PC-9 (cell line): ENCODE data around the gene CYTH2. TPM values are rescaled to one million over a fixed set of nuclear protein-coding genes. Genes with fewer than 3 reads are reported as not detected.

ENCODE experiments used
- BruUV-seq: library from RNA; stranded (reverse); fragments of 400-500 nt; replicated peaks from 2 replicates; lab custom pipeline; 2021; lab: Mats Ljungman, UMichigan
- CTCF ChIA-PET: fragments of 300-600 bp; sonication (Branson Sonifier 250); formaldehyde crosslinking; loops from one replicate; lab custom pipeline; 2022; ENCODE audit warnings: antibody characterized with exemption; lab: Charles Lee
- POLR2A ChIA-PET: fragments of 300-600 bp; sonication (Branson Sonifier 250); formaldehyde crosslinking; loops from one replicate; lab custom pipeline; 2022; ENCODE audit warnings: antibody characterized with exemption; ENCODE audit not compliant: unreplicated experiment; lab: Charles Lee
- DNase-seq, 2 experiments: peaks; one replicate each; pipeline versions ENCODE4 v3.0.0 to v3.0.0-alpha.2; 2015 to 2022; ENCODE audit warnings: mixed read lengths in 1 of 2
- H2AFZ ChIP-seq: fragments of 200-600 bp; sonication (generic); 2 replicates; pipeline ENCODE4 v1.8.1; 2017; ENCODE audit warnings: antibody characterized with exemption
- H3F3A ChIP-seq: fragments of 200-600 bp; sonication (generic); 2 replicates; pipeline ENCODE4 v1.8.1; 2017; ENCODE audit warnings: antibody characterized with exemption, mild to moderate bottlenecking, low read depth; ENCODE audit not compliant: insufficient read depth
- H3K27ac ChIP-seq: fragments of 200-600 bp; sonication (generic); 2 replicates; pipeline ENCODE4 v1.6.1; 2016; ENCODE audit warnings: mixed run types
- H3K27me3 ChIP-seq: fragments of 200-600 bp; sonication (generic); 2 replicates; pipeline ENCODE4 v1.6.1; 2016; ENCODE audit warnings: low read depth, mixed run types; ENCODE audit not compliant: insufficient read depth
- H3K36me3 ChIP-seq: fragments of 200-600 bp; sonication (generic); 2 replicates; pipeline ENCODE4 v1.6.1; 2016; ENCODE audit warnings: low read depth, mixed run types
- H3K4me1 ChIP-seq: fragments of 200-600 bp; sonication (generic); replicated peaks from 2 replicates; pipeline ENCODE4 v1.6.1; 2016; ENCODE audit warnings: mixed run types; ENCODE audit not compliant: insufficient read depth
- H3K4me2 ChIP-seq: fragments of 200-600 bp; sonication (generic); 2 replicates; pipeline ENCODE4 v1.6.1; 2017; ENCODE audit warnings: mixed run types
- H3K4me3 ChIP-seq: fragments of 200-600 bp; sonication (generic); 2 replicates; pipeline ENCODE4 v1.6.1; 2016; ENCODE audit warnings: mixed run types
- H3K79me2 ChIP-seq: fragments of 200-600 bp; sonication (generic); 2 replicates; pipeline ENCODE4 v1.6.1; 2017; ENCODE audit warnings: low read depth, mixed run types
- H3K9me2 ChIP-seq: fragments of 200-600 bp; sonication (generic); 2 replicates; pipeline ENCODE4 v1.8.1; 2017; ENCODE audit warnings: mild to moderate bottlenecking; ENCODE audit not compliant: insufficient read depth
- H3K9me3 ChIP-seq: fragments of 200-600 bp; sonication (generic); 2 replicates; pipeline ENCODE4 v1.8.1; 2016; ENCODE audit warnings: low read depth; ENCODE audit not compliant: insufficient read depth
- H4K20me1 ChIP-seq: fragments of 200-600 bp; sonication (generic); 2 replicates; pipeline ENCODE4 v1.8.1; 2017; ENCODE audit not compliant: insufficient read depth
- CTCF ChIP-seq: fragments of 200-600 bp; sonication (generic); conservative IDR thresholded peaks from 2 replicates; pipeline ENCODE4 v1.6.1; 2017; ENCODE audit warnings: mixed run types, antibody characterized with exemption, mild to moderate bottlenecking, moderate library complexity
- EZH2 ChIP-seq: fragments of 200-600 bp; sonication (generic); IDR thresholded peaks from 2 replicates; pipeline ENCODE4 v1.8.0; 2017; ENCODE audit warnings: antibody characterized with exemption, low read depth
- intact Hi-C: fragments of 100-400 bp; cut with micrococcal nuclease; formaldehyde crosslinking; loops from one replicate; pipeline ENCODE4 v1.10.0; 2022; ENCODE audit not compliant: unreplicated experiment
- total RNA-seq: library from RNA; stranded (reverse); gene quantifications from 2 replicates; pipeline ENCODE4 v1.2.3, GENCODE V29; 2021

CYTH2 gene
- total RNA-seq, 1 experiment from 2014 or later = 74.4 TPM

GRCh38 chr19:48458016-48458415 is 11.2 kb upstream of the CYTH2 start:
- DNase-seq = no peak
- TF ChIP-seq CTCF (no peak), EZH2 (no peak)
- Histone ChIP-seq H3K79me2 (peaks cover 7% of the 10 kb centered on the region), H3K9me3 (no peaks in the 10 kb centered on the region), H2AFZ (no peak overlapping the region), H3K27ac (no peak overlapping the region), H3K27me3 (no peaks in the 10 kb centered on the region), H3K4me1 (no peaks in the 10 kb centered on the region), H4K20me1 (peaks cover 40% of the 10 kb centered on the region), H3K9me2 (no peaks in the 10 kb centered on the region), H3K36me3 (peaks cover 34% of the 10 kb centered on the region), H3F3A (peaks cover 25% of the 10 kb centered on the region), H3K4me3 (no peak overlapping the region), H3K4me2 (no peak overlapping the region)
- ChIA-PET CTCF (interaction anchor here (0.7 kb wide), 1 partner anchor 9 kb away, joined by 3 read pairs; no protein-coding TSS in a partner anchor), POLR2A (no interaction called here)
- intact Hi-C loops = no loop called here
- BruUV-seq = no TSS peak

- intact Hi-C loops = no loop called here
- Histone ChIP-seq H3K9me3 (no peaks in the 10 kb centered on the region), H3K4me3 (no peak overlapping the region), H3K79me2 (no peaks in the 10 kb centered on the region), H4K20me1 (peaks cover 16% of the 10 kb centered on the region), H3K4me2 (no peak overlapping the region), H3K36me3 (peaks cover 11% of the 10 kb centered on the region; the same call in 1 of the 2 replicates), H3K27me3 (no peaks in the 10 kb centered on the region), H3F3A (peaks cover 41% of the 10 kb centered on the region), H3K4me1 (no peaks in the 10 kb centered on the region), H3K27ac (no peak overlapping the region), H2AFZ (no peak overlapping the region), H3K9me2 (no peaks in the 10 kb centered on the region)
- CTCF ChIA-PET = interaction anchor here (0.6 kb wide), 2 partner anchors 88 to 140 kb away, joined by 5 read pairs; no protein-coding TSS in a partner anchor
- DNase-seq = no peak
- no peak for TF ChIP-seq EZH2
- POLR2A ChIA-PET = no interaction called here
- BruUV-seq = no TSS peak
Observed at GRCh38 chr19:48461651-48461981, 7.6 kb upstream of the CYTH2 start.

- no peaks in the 10 kb centered on the region for H3K27me3 ChIP-seq
- H3K27ac ChIP-seq = no peak overlapping the region
- no peak overlapping the region for H3K4me3 ChIP-seq
- no peak overlapping the region for H2AFZ ChIP-seq
- no TSS peak for BruUV-seq
- no peak for TF ChIP-seq CTCF
- no peak for TF ChIP-seq EZH2
- H3F3A ChIP-seq = peaks cover 38% of the 10 kb centered on the region
- ChIA-PET CTCF (interaction anchor here (0.6 kb wide), 2 partner anchors 89 to 141 kb away, joined by 5 read pairs; no protein-coding TSS in a partner anchor), POLR2A (no interaction called here)
- H3K4me1 ChIP-seq = no peaks in the 10 kb centered on the region
- peaks cover 11% of the 10 kb centered on the region; the same call in 1 of the 2 replicates for H3K36me3 ChIP-seq
- DNase-seq = no peak
- H3K4me2 ChIP-seq = no peak overlapping the region
- no peaks in the 10 kb centered on the region for H3K9me3 ChIP-seq
- peaks cover 13% of the 10 kb centered on the region for H4K20me1 ChIP-seq
- H3K9me2 ChIP-seq = no peaks in the 10 kb centered on the region
- intact Hi-C loops = no loop called here
- H3K79me2 ChIP-seq = no peaks in the 10 kb centered on the region
Observed at GRCh38 chr19:48461982-48462655, 7.0 kb upstream of the CYTH2 start.
